H1 (cell line): Measurements from ENCODE around the gene LIF. TPM values are rescaled to one million over a fixed set of nuclear protein-coding genes. Genes with fewer than 3 reads are reported as not detected.

ENCODE experiments used
- CTCF ChIA-PET: fragments of 300-600 bp; sonication (Branson Sonifier 250); formaldehyde crosslinking; loops from one replicate; lab custom pipeline; 2021; ENCODE audit not compliant: partially characterized antibody; lab: Charles Lee
- POLR2A ChIA-PET: fragments of 300-600 bp; sonication (Branson Sonifier 250); formaldehyde crosslinking; loops from one replicate; lab custom pipeline; 2021; ENCODE audit warnings: inconsistent platforms; ENCODE audit not compliant: partially characterized antibody; lab: Charles Lee
- DNase-seq, 2 experiments: peaks; one replicate each; pipeline versions ENCODE4 v3.0.0 to v3.0.0-alpha.2; 2010 to 2022; ENCODE audit warnings: low spot score in 2 of 2, low read depth in 1 of 2, mixed read lengths in 1 of 2
- FAIRE-seq: peaks from 2 replicates; lab custom pipeline; 2011; peaks lifted over from hg19 to GRCh38; lab: Jason Lieb, UNC
- H2AFZ ChIP-seq: 2 replicates; pipeline ENCODE4 v1.8.1; 2012; ENCODE audit warnings: low read length, inconsistent platforms
- H2AK5ac ChIP-seq: 2 replicates; pipeline ENCODE4 v1.6.1; 2013; ENCODE audit warnings: low read depth, low read length
- H2BK120ac ChIP-seq: replicated peaks from 2 replicates; pipeline ENCODE3; 2013; ENCODE audit warnings: low read depth, low read length, inconsistent platforms
- H2BK12ac ChIP-seq: 2 replicates; pipeline ENCODE4 v1.6.1; 2013; ENCODE audit warnings: low read depth, low read length
- H2BK15ac ChIP-seq: 2 replicates; pipeline ENCODE4 v1.6.1; 2013; ENCODE audit warnings: low read length
- H2BK20ac ChIP-seq: 2 replicates; pipeline ENCODE4 v1.6.1; 2013; ENCODE audit warnings: low read length
- H2BK5ac ChIP-seq: 2 replicates; pipeline ENCODE4 v1.6.1; 2013; ENCODE audit warnings: low read depth, low read length
- H3K14ac ChIP-seq: 2 replicates; pipeline ENCODE4 v1.6.1; 2013; ENCODE audit warnings: inconsistent platforms; ENCODE audit not compliant: insufficient read length
- H3K18ac ChIP-seq: 2 replicates; pipeline ENCODE4 v1.6.1; 2013; ENCODE audit warnings: low read length; ENCODE audit errors: extremely low read depth
- H3K23ac ChIP-seq: 2 replicates; pipeline ENCODE4 v1.6.1; 2013; ENCODE audit warnings: inconsistent platforms; ENCODE audit not compliant: insufficient read length
- H3K23me2 ChIP-seq: 2 replicates; pipeline ENCODE4 v1.6.1; 2013; ENCODE audit warnings: low read depth, low read length
- H3K27ac ChIP-seq: 2 replicates; pipeline ENCODE4 v1.6.1; 2011; ENCODE audit warnings: low read depth, low read length, inconsistent platforms
- H3K27me3 ChIP-seq, 4 experiments: replicated peaks in 1 of 4; 1 replicate in 1 of 4; 2 replicates in 3 of 4; pipeline versions ENCODE4 v1.6.1 to v1.8.1; 2011 to 2013; ENCODE audit warnings: low read length in 3 of 4, mild to moderate bottlenecking in 3 of 4, inconsistent platforms in 2 of 4, mixed read lengths in 2 of 4, moderate library complexity in 1 of 4; ENCODE audit not compliant: control insufficient read depth in 3 of 4, insufficient read depth in 3 of 4; ENCODE audit errors: extremely low read depth in 1 of 4
- H3K36me3 ChIP-seq, 4 experiments: 2 replicates each; pipeline versions ENCODE4 v1.6.1 to v1.8.1; 2011 to 2013; ENCODE audit warnings: mild to moderate bottlenecking in 4 of 4, low read length in 3 of 4, moderate library complexity in 2 of 4, control low read depth in 1 of 4, inconsistent platforms in 1 of 4; ENCODE audit not compliant: insufficient read depth in 4 of 4, control insufficient read depth in 2 of 4
- H3K4ac ChIP-seq: replicated peaks from 2 replicates; pipeline ENCODE3; 2013; ENCODE audit warnings: low read length, low read depth, mixed read lengths, inconsistent platforms; ENCODE audit not compliant: insufficient read length
- H3K4me1 ChIP-seq, 4 experiments: replicated peaks in 1 of 4; 1 replicate in 1 of 4; 2 replicates in 3 of 4; pipeline versions ENCODE4 v1.6.1 to v1.8.1; 2011 to 2013; ENCODE audit warnings: low read length in 3 of 4, inconsistent platforms in 2 of 4, mixed read lengths in 1 of 4; ENCODE audit not compliant: insufficient read depth in 4 of 4, control insufficient read depth in 3 of 4
- H3K4me2 ChIP-seq, 2 experiments: 2 replicates each; pipeline versions ENCODE4 v1.6.1 to v1.8.1; 2011 to 2013; ENCODE audit warnings: low read depth in 2 of 2, low read length in 2 of 2, control low read depth in 1 of 2, inconsistent platforms in 1 of 2, mild to moderate bottlenecking in 1 of 2; ENCODE audit not compliant: insufficient read depth in 1 of 2
- H3K4me3 ChIP-seq, 4 experiments: fragments of 200-600, 300-600 bp in 1 of 4; sonication (generic), shearing (Covaris generic), sonication (Bioruptor Twin) in 1 of 4; 2 replicates each; pipeline versions ENCODE4 v1.5.1 to v1.8.1; 2011 to 2016; ENCODE audit warnings: low read length in 4 of 4, low read depth in 3 of 4, control low read depth in 2 of 4, inconsistent platforms in 2 of 4, mild to moderate bottlenecking in 2 of 4, mixed read lengths in 1 of 4, moderate library complexity in 1 of 4; ENCODE audit not compliant: insufficient read depth in 2 of 4; ENCODE audit errors: extremely low read depth in 1 of 4
- H3K56ac ChIP-seq: replicated peaks from 2 replicates; pipeline ENCODE3; 2013; ENCODE audit warnings: low read depth, mild to moderate bottlenecking, mixed read lengths, low read length, inconsistent platforms; ENCODE audit not compliant: insufficient read length
- H3K79me1 ChIP-seq: 2 replicates; pipeline ENCODE4 v1.6.1; 2013; ENCODE audit warnings: low read depth, low read length, control low read depth
- H3K79me2 ChIP-seq, 2 experiments: 2 replicates each; pipeline versions ENCODE4 v1.6.1 to v1.8.1; 2012 to 2013; ENCODE audit warnings: low read length in 2 of 2, mild to moderate bottlenecking in 2 of 2, inconsistent platforms in 1 of 2; ENCODE audit not compliant: insufficient read depth in 2 of 2, control insufficient read depth in 1 of 2
- H3K9ac ChIP-seq, 4 experiments: replicated peaks in 1 of 4; 1 replicate in 1 of 4; 2 replicates in 3 of 4; pipeline versions ENCODE4 v1.6.1 to v1.8.1; 2011 to 2013; ENCODE audit warnings: low read depth in 3 of 4, low read length in 3 of 4, control low read depth in 2 of 4, mild to moderate bottlenecking in 2 of 4, moderate library complexity in 2 of 4, inconsistent platforms in 1 of 4; ENCODE audit errors: extremely low read depth in 1 of 4
- H3K9me3 ChIP-seq, 2 experiments: 2 replicates each; pipeline versions ENCODE4 v1.6.1 to v1.8.1; 2012 to 2013; ENCODE audit warnings: mild to moderate bottlenecking in 2 of 2, moderate library complexity in 2 of 2, control low read depth in 1 of 2, inconsistent platforms in 1 of 2, low read depth in 1 of 2, low read length in 1 of 2, mixed read lengths in 1 of 2; ENCODE audit not compliant: insufficient read depth in 2 of 2
- H4K20me1 ChIP-seq, 2 experiments: replicated peaks in 1 of 2; 2 replicates each; pipeline versions ENCODE3 to v1.8.1; 2011 to 2013; ENCODE audit warnings: inconsistent platforms in 2 of 2, low read length in 2 of 2, mild to moderate bottlenecking in 1 of 2; ENCODE audit not compliant: insufficient read depth in 2 of 2, control insufficient read depth in 1 of 2
- H4K5ac ChIP-seq: 2 replicates; pipeline ENCODE4 v1.6.1; 2013; ENCODE audit warnings: low read length, low read depth, mixed read lengths, inconsistent platforms; ENCODE audit not compliant: insufficient read length
- H4K8ac ChIP-seq: 2 replicates; pipeline ENCODE4 v1.8.0; 2013; ENCODE audit warnings: mild to moderate bottlenecking, moderate library complexity, low read length, inconsistent platforms; ENCODE audit not compliant: insufficient read depth; ENCODE audit errors: extremely low read depth
- H4K91ac ChIP-seq: replicated peaks from 2 replicates; pipeline ENCODE3; 2013; ENCODE audit warnings: low read length, mixed read lengths, inconsistent platforms; ENCODE audit not compliant: insufficient read length
- ATF2 ChIP-seq: IDR thresholded peaks from 2 replicates; pipeline ENCODE4 v1.6.1; 2012; ENCODE audit warnings: low read length, inconsistent platforms
- BRCA1 ChIP-seq: IDR thresholded peaks from 2 replicates; pipeline ENCODE4 v1.6.1; 2012; ENCODE audit warnings: low read depth, low read length, improper control_type of control experiment
- JUN ChIP-seq: IDR thresholded peaks from 2 replicates; pipeline ENCODE4 v1.6.1; 2011; ENCODE audit warnings: low read depth, mild to moderate bottlenecking, improper control_type of control experiment, low read length
- KDM1A ChIP-seq: fragments of 200-600, 300-600 bp; sonication (generic); IDR thresholded peaks from 2 replicates; pipeline ENCODE4 v1.7.1; 2016; ENCODE audit warnings: mild to moderate bottlenecking, low read length, borderline replicate concordance
- KDM5A ChIP-seq: fragments of 200-600 bp; IDR thresholded peaks from 2 replicates; pipeline ENCODE4 v1.7.1; 2012; ENCODE audit warnings: mild to moderate bottlenecking, low read length, inconsistent platforms, mixed read lengths
- RAD21 ChIP-seq, 2 experiments: IDR thresholded peaks in 1 of 2; conservative IDR thresholded peaks in 1 of 2; 2 replicates each; pipeline ENCODE4 v1.6.1; 2011; ENCODE audit warnings: low read depth in 2 of 2, low read length in 2 of 2, improper control_type of control experiment in 1 of 2, inconsistent platforms in 1 of 2, mild to moderate bottlenecking in 1 of 2, moderate library complexity in 1 of 2
- SAP30 ChIP-seq: fragments of 300-600 bp; sonication (generic); IDR thresholded peaks from 2 replicates; pipeline ENCODE4 v1.7.1; 2012; ENCODE audit warnings: low read length, moderate library complexity, mild to moderate bottlenecking, inconsistent platforms; ENCODE audit not compliant: insufficient read depth, insufficient replicate concordance
- SIN3A ChIP-seq, 2 experiments: IDR thresholded peaks in 1 of 2; conservative IDR thresholded peaks in 1 of 2; 2 replicates each; pipeline ENCODE4 v1.6.1; 2011 to 2012; ENCODE audit warnings: low read length in 2 of 2, improper control_type of control experiment in 1 of 2, low read depth in 1 of 2, mild to moderate bottlenecking in 1 of 2
- SP2 ChIP-seq: IDR thresholded peaks from 2 replicates; pipeline ENCODE4 v1.6.1; 2012; ENCODE audit warnings: mild to moderate bottlenecking, low read length, inconsistent platforms
- polyA plus RNA-seq, 7 experiments: library from polyadenylated mRNA; depleted of rRNA in 3 of 7; stranded (reverse) in 5 of 7; unstranded in 2 of 7; fragments of >200 nt in 5 of 7; fragments of 200-250 nt in 2 of 7; gene quantifications; 1 replicate in 5 of 7; 2 replicates in 1 of 7; 4 replicates in 1 of 7; pipeline versions ENCODE4 v1.2.1 to v1.2.3, GENCODE V29; 2011 to 2013; ENCODE audit warnings: missing spikeins in 2 of 7, mixed read lengths in 2 of 7
- total RNA-seq: library from RNA; stranded (reverse); fragmentation: NEBNext Ultra II Directional; extraction: Animal tissue kit (Norgen Biotek cat#: 25700); gene quantifications from 2 replicates; pipeline ENCODE4 v1.2.1, GENCODE V29; 2021
- TF ChIP-seq, protein P1 (sequence below): IDR thresholded peaks from 2 replicates; pipeline ENCODE4 v1.6.1; 2011; ENCODE audit warnings: low read length, improper control_type of control experiment

Gene LIF
- total and polyA plus RNA-seq, 2 of the 8 experiments (the other 6 are each of a cell fraction or from before 2014, with no cell fraction given): 3.3 to 3.5 TPM

- no peak overlapping the region for H2AFZ ChIP-seq
- CTCF ChIA-PET: interaction anchor here (0.6 to 1.0 kb wide), 5 partner anchors 10 to 413 kb away, joined by 3 to 6 read pairs (median 3); no protein-coding TSS in a partner anchor
- TF ChIP-seq KDM1A (no peak), RAD21 (IDR thresholded peaks at IDR 0.05 in 1 of 2, conservative IDR thresholded peaks at IDR 0.05 in 1 of 2; ENCODE audit: low read depth in 2 of 2, low read length in 2 of 2) (no peak), SIN3A (conservative IDR thresholded peaks at IDR 0.05 in 1 of 2, IDR thresholded peaks at IDR 0.05 in 1 of 2; ENCODE audit: low read depth in 1 of 2, low read length in 2 of 2) (no peak), KDM5A (no peak), SP2 (no peak), ATF2 (no peak), SAP30 (no peak), JUN (no peak), BRCA1 (no peak)
- TF ChIP-seq, protein P1, sequence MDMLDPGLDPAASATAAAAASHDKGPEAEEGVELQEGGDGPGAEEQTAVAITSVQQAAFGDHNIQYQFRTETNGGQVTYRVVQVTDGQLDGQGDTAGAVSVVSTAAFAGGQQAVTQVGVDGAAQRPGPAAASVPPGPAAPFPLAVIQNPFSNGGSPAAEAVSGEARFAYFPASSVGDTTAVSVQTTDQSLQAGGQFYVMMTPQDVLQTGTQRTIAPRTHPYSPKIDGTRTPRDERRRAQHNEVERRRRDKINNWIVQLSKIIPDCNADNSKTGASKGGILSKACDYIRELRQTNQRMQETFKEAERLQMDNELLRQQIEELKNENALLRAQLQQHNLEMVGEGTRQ: no peak
Observed at GRCh38 chr22:30219668-30220278, 26.8 kb downstream of the LIF start.

More at GRCh38 chr22:30219668-30220278, 26.8 kb downstream of the LIF start:
- Histone ChIP-seq H3K4ac (no peak overlapping the region), H3K36me3 (no peaks in the 10 kb centered on the region), H3K27me3 (peaks cover 0 to 3% (median 0%) of the 10 kb centered on the region in 4 experiments; a peak in 1 of 7 replicates), H3K79me2 (no peaks in the 10 kb centered on the region), H3K27ac (no peak overlapping the region), H2BK120ac (no peak overlapping the region), H3K4me1 (peaks cover 0 to 9% (median 3%) of the 10 kb centered on the region in 4 experiments; a peak in 6 of 7 replicates), H2BK5ac (no peak overlapping the region), H3K79me1 (no peaks in the 10 kb centered on the region), H3K23ac (no peak overlapping the region), H4K5ac (no peak overlapping the region), H4K8ac (no peak overlapping the region), H3K14ac (no peak overlapping the region), H3K56ac (no peak overlapping the region), H4K91ac (no peak overlapping the region), H2AK5ac (no peak overlapping the region), H3K4me2 (no peak overlapping the region), H2BK20ac (no peak overlapping the region), H2BK12ac (no peak overlapping the region), H4K20me1 (peaks cover 0 to 2% of the 10 kb centered on the region in 2 experiments), H3K18ac (no peak overlapping the region), H3K9me3 (no peaks in the 10 kb centered on the region), H2BK15ac (no peak overlapping the region), H3K4me3 (no peak overlapping the region), H3K23me2 (no peaks in the 10 kb centered on the region; the same call in none of the 2 replicates), H3K9ac (no peak overlapping the region)
- FAIRE-seq (no peak), DNase-seq (no peak)
- POLR2A ChIA-PET: no interaction called here
